Measurements from ENCODE around the gene ARL3.

The ARL3 gene

DNA sequence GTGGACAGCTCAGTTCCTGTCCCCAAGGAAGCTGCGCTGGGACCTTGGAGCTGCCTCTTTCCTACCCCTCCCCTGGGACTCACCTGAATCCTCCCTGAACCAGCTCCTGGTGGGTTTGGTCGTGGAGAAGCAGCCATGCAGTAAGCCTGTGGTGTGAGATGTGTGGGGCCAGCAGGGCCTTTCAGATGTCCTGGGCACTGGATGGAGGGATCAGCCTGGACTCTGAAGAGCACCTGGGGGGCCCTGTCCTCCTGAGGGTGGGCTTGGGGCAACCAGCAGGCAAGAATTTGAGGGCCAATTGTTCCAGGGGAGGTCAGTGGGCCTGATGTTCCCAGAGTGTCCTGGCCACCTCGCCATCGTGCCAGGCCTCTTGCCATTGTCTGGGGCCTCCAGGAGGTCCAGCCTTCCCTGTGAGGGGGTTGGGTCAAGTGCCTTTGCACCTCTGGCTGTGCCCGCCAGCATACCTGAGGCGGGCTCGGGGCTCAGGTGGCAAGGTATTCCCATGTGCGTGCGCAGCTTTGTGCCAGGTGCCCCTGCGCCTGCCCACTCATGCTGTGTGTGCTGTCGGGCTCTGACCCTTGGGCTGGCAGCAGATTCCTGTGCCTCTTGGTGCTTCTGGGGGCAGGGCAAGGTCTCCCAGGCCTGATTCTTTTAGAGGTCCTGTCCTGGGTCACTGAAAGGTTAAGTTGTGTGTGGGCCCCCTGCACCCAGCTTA is 62.6 kb downstream of the ARL3 start:
- no peak for DNase-seq (ENCODE audit: low spot score)

DNA sequence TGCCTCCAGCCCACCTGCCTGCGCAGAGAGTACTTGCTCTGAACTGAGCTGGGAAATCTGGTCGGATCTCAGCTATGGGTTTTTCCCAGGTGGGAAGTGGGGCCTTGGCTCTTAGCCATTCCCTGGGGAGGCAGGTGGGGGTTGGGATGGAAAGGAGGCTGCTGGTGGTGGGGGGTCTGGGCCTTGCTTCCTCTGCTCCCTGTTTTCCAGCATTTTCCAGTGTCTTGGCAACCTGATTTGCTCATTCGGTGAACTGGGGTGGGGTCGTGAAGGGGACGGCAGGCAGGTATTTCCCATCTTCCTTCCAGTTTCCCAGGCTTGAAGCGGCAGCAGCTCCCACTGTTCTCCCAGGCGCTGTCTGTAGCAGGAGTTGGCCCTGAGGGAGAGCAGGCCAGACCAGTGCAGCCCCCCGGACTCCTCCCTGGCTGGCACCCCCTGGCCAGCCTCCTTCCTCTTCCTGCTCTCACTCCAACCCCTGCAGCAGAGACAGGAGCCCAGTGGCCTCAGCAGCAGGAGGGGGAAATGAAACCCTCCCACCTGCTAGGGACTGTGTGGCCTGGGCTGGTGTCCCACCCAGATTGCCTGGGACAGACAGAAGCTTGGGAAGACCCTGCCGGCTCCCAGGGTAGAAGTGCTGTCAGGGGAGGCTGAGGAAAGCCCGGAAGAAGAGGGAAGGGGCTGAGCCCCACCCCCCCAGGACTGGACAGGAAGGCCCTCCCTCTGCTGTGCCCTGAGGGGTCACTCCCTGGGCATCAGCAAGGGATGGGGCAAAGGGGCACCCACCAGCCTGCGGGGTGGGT is 63.3 kb downstream of the ARL3 start:
- DNase-seq (ENCODE audit: low spot score): no peak

DNA sequence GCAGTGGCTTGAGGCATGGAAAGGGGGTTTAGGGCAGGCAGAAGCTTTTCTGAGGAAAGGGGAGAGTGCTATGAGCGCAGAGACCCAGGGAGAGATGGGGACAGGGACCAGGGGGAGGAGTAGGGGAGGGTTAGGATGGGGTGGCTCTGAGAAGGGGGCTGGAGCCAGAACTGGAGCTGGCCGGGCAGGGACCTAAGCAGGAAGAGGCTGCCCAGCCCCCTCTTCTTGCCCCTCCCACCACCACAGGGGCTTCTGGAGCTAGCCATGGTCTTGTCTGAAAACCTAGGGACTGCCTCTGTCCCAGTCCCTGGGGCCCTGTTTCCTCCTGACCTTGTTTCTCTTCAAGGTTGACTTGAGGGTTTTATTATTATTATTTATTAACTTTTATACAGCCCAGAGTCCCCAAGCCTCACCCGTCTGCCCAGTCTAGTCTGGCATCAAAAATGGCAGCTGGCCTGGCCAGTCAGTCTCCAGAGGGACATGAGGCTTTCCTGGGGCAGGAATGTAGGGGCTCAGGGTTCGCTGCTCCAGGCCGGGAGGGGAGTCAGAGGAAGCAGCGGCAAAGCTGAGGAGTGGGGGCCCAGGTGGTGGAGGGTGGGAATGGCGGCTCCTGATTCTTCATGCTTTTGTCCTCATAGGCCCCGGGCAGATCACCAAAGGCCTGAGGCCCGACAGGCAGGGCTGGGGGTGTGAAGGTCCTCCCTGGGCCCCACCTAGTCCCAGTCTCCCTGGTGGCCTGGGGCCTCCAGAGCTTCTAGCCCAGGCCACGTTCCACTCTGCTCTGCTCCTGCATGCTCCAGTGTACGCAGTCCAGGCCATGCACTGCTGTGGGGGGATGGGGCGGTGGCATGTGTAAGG is 64.2 kb downstream of the ARL3 start:
- DNase-seq (ENCODE audit: low spot score): no peak

DNA sequence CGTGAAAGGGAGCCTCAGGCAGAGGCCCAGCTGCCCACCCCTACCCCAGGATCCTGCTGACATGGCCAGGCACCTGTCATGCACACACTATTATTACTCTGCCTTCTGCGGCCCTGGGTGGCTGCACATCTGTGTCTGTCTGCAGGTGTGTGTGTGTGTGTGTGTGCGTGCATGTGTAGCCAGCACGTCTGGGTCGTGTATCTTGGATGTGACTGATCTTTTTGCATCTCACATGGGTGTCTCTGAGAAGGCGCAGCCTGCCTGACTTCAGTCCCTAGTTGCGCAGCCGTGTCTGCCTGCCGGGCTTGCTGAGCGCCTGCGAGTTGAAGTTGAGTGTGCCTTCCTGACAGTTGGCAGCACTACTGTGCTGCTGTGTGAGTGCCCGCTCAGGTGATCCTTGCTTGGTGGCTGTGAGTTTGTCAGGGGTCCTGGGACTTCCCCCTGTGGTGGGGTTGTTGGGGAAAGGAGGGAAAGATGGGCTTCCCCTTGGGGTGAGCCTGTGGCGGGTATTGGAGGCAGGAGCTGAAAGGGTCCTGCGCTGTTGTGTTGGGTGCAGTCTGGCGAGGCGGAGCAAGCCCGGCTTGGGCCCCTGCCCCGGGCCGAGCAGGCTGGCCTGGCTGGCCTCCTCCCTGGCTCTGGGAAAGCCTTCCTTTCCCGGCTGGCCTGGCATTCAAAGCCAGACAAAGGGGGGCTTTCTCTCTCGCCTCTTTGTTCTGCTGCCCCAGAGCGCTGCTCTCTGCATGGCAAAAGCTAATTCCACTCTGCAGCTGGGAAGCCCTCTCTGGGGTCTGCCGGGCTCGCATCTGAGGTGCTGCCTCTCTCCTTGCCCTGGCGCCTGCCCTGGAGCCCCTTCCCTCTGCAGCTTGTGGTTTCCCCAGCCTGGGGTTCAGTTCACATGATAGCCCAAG is 65.1 kb downstream of the ARL3 start:
- no peak for DNase-seq (ENCODE audit: low spot score)

GRCh38 chr10:102648269-102648888 is 65.8 kb downstream of the ARL3 start:
- no peak for DNase-seq (ENCODE audit: low spot score)

GRCh38 chr10:102647443-102648268 is 66.5 kb downstream of the ARL3 start:
- no peak for DNase-seq (ENCODE audit: low spot score)

DNA sequence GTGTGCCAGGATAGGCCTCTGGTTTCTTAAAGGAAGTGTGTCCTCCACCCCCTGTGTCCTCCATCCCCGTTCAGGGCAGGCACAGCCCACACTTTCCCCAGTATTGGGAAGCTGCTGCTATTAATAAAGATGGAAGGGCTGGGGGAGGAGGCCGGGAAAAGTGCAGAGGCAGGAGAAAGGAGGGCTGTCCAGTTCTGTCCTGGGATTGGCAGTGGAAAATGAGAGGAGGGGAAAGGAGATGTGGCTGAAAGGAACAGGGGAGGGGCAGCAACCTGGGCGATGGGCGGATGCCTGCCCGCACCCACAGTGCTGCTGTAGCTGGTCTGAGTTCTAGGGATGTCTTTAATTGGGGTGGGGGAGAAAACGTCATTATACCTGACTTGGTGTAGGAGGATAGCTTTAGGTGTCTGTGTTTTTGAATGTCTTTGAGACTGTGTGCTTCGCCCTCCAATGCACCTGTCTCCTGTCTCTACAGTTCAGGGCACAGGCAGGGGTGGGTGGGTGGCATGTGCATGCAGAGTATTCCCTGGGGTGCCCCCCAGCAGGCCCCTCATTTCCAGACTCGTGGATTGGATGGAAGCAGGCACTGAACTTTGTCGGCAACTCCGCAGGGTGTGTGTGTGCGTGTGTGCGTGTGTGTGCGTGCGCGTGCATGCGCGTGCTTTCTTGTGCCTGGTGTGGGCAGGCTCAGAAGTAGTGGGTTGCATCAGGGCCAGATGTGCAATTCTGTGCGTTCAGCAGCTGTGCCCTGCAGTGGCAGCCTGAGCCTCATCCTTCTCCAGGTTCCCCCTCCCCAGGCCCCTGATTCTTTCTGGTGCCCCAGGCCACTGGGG is 67.4 kb downstream of the ARL3 start:
- DNase-seq (ENCODE audit: low spot score): no peak

- DNase-seq (ENCODE audit: low spot score): peak; percentile 67
Observed at GRCh38 chr10:102645741-102646609, 68.2 kb downstream of the ARL3 start.

- peak; percentile 33 for DNase-seq (ENCODE audit: low spot score)
Observed at GRCh38 chr10:102645388-102645740, 68.8 kb downstream of the ARL3 start.

DNA sequence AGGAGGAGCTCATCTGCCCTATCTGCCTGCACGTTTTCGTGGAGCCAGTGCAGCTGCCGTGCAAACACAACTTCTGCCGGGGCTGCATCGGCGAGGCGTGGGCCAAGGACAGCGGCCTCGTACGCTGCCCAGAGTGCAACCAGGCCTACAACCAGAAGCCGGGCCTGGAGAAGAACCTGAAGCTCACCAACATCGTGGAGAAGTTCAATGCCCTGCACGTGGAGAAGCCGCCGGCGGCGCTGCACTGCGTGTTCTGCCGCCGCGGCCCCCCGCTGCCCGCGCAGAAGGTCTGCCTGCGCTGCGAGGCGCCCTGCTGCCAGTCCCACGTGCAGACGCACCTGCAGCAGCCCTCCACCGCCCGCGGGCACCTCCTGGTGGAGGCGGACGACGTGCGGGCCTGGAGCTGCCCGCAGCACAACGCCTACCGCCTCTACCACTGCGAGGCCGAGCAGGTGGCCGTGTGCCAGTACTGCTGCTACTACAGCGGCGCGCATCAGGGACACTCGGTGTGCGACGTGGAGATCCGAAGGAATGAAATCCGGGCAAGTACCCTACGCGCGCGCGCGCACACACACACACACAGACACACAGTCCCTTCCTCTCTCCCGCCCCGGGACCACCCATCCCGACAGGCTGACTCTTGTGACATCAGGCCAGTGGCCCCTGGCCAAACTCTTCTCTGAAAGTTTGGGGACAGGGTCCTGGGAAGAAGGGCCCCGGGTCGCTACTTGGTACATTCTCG is 69.4 kb downstream of the ARL3 start:
- peak; percentile 89 for DNase-seq (ENCODE audit: low spot score)

GRCh38 chr10:102644066-102644645 is 70.0 kb downstream of the ARL3 start, which contains the start of gene TRIM8:
TRIM8 (plus strand) TSS chr10:102644479; CDS start chr10:102644618, 139 bp downstream.
- peak; percentile 48 for DNase-seq (ENCODE audit: low spot score)

DNA sequence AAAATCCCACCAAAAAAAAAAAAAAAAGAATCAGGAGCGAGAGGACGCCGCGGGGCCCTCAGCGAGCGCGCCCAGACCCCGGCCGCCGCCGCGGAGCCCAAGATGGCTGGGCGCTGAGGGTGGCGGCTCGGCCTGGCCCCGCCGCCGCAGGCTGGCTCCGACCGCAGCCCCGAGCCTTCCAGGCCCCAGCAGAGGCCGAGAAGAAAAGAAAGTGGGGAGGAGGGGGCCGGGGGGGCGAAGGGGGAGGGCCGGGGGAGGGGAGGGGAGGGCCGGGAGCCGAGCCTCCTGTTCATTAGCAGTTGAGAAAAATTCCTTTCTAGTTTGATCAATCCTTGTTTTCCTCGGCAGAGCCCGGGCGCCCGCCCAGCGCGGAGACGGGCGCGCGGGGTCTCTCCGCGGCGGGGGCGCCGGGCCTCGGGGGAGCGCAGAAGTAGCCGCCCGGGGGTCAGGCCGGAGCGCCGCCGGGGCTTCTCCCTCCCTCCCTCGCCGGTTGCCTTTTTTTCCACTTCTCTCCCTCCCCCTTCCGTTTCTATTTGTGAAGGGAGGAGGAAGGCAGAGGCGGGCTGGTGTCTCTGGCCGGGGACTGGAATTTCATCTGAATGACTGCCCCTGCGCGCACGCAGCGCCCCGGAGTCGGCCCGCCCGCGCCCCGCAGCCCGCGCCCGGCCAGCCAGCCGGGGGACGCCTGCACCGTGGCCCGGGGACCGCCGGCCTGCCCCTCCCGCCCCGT is 70.7 kb downstream of the ARL3 start:
- DNase-seq (ENCODE audit: low spot score): peak; percentile 39

GRCh38 chr10:102642736-102643335 is 71.4 kb downstream of the ARL3 start:
- DNase-seq (ENCODE audit: low spot score): peak; percentile 20

- DNase-seq (ENCODE audit: low spot score): peak; percentile 98
Observed at GRCh38 chr10:102641880-102642735, 72.1 kb downstream of the ARL3 start.

- DNase-seq (ENCODE audit: low spot score): no peak
Observed at GRCh38 chr10:102641402-102641801, 72.8 kb downstream of the ARL3 start.
